Measurements from ENCODE around the gene TNS3.

Gene TNS3

DNA sequence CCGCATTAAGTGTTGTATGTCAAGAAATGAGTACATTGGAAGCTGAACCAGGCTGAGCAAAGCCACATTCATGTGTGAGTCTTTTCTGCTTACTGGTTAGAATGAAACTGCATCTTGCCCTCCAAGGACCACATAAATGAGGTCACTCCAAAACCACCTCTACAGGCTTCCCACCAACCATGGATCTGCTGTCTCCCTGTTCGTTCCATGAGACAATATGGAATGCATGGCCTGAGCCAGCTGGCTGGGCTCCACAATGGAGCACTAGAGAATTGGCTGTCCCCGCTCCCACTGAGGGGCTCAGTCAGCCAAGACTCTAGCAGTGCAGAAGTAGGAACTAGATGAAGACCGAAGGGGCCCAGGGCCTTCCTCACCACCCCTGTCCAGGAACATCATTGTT, 120.8 kb downstream of the TNS3 start:
- Histone ChIP-seq H3F3A (ENCODE audit: control insufficient read depth, insufficient read depth) (no peaks in the 10 kb centered on the region), H3K4me3 (ENCODE audit: low read length) (no peak overlapping the region), H3K9me2 (replicated peaks; ENCODE audit: control insufficient read depth, low read length) (no peaks in the 10 kb centered on the region), H3K4me2 (ENCODE audit: low read length) (no peak overlapping the region), H3K36me3 (ENCODE audit: control insufficient read depth, low read length) (no peaks in the 10 kb centered on the region), H3K4me1 (ENCODE audit: control insufficient read depth, low read length) (no peaks in the 10 kb centered on the region), H3K79me2 (ENCODE audit: control insufficient read depth, low read length) (no peaks in the 10 kb centered on the region), H3K9me3 (ENCODE audit: control insufficient read depth, insufficient read depth, low read length) (no peaks in the 10 kb centered on the region), H3K27me3 (ENCODE audit: control insufficient read depth, low read length) (no peaks in the 10 kb centered on the region; the same call in 1 of the 2 replicates), H4K20me1 (ENCODE audit: control insufficient read depth, insufficient read depth, low read depth, low read length) (no peaks in the 10 kb centered on the region), H3K27ac (ENCODE audit: low read depth, low read length) (no peak overlapping the region)
- no peak for TF ChIP-seq EZH2phosphoT487 (IDR thresholded peaks at IDR 0.05; ENCODE audit: borderline replicate concordance, low read length)
- TF ChIP-seq, protein P1, sequence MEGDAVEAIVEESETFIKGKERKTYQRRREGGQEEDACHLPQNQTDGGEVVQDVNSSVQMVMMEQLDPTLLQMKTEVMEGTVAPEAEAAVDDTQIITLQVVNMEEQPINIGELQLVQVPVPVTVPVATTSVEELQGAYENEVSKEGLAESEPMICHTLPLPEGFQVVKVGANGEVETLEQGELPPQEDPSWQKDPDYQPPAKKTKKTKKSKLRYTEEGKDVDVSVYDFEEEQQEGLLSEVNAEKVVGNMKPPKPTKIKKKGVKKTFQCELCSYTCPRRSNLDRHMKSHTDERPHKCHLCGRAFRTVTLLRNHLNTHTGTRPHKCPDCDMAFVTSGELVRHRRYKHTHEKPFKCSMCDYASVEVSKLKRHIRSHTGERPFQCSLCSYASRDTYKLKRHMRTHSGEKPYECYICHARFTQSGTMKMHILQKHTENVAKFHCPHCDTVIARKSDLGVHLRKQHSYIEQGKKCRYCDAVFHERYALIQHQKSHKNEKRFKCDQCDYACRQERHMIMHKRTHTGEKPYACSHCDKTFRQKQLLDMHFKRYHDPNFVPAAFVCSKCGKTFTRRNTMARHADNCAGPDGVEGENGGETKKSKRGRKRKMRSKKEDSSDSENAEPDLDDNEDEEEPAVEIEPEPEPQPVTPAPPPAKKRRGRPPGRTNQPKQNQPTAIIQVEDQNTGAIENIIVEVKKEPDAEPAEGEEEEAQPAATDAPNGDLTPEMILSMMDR (IDR thresholded peaks at IDR 0.05; ENCODE audit: low read depth, low read length, poor library complexity, severe bottlenecking), result no peak

DNA sequence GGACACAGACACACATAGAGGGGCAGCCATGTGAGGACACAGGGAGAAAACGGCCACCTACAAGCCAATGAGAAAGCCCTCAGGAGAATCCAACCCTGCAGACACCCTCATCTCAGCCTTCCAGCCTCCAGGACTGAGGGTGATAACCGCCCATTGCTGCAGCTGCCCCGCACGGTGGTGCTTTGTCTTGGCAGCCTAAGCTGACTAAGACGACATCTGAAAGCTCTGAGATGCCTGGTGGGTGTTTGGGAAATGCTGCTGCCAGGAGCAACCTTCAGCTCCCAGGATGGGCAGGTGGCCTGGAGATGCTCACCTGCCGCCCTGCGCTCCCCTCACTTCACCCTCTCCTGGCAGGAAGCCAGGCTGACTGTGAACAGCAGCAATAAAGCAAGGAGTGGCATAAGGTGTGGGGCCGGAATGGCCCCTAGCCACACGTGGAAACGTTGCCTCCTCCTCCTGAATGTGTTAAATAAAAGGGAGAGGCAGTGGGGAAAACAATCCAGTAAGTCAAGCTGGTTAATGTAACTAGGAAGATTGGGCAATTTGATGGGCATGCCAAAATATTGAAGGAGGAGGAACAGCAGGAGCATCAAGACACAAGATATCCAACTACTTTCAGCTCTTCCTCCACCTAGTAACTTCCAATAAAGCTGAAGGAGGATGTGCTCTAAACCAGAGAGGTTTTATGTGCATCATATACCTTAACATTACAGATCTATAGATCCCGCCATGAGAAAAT, 121.5 kb downstream of the TNS3 start:
- Histone ChIP-seq H4K20me1 (ENCODE audit: control insufficient read depth, insufficient read depth, low read depth, low read length) (no peaks in the 10 kb centered on the region), H3K79me2 (ENCODE audit: control insufficient read depth, low read length) (no peaks in the 10 kb centered on the region)
- no peak for TF ChIP-seq EZH2phosphoT487 (IDR thresholded peaks at IDR 0.05; ENCODE audit: borderline replicate concordance, low read length)

DNA sequence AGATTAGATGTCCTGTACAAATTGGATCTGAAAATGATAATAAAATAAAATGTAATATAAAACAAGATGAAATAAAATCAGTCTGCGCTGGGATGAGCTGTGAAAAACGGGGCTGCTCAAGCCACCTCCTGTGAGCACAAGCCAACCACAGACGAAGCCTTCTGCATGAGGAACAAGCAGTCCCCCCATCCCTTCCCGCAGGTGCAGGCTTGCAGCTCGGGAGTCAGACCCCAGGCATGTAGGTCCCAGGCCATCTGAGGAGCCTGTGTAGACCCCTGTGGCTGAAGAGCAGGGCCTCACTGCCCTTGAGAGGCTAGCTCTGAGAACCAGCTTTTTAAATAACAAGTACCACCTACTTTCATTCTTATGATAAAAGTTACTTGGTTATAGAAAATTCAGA, 123.4 kb downstream of the TNS3 start:
- Histone ChIP-seq H3K36me3 (ENCODE audit: control insufficient read depth, low read length) (no peaks in the 10 kb centered on the region), H3K4me3 (ENCODE audit: low read length) (no peak overlapping the region), H3K79me2 (ENCODE audit: control insufficient read depth, low read length) (no peaks in the 10 kb centered on the region), H3K4me2 (ENCODE audit: low read length) (no peak overlapping the region), H3K9me2 (replicated peaks; ENCODE audit: control insufficient read depth, low read length) (no peaks in the 10 kb centered on the region), H3K4me1 (ENCODE audit: control insufficient read depth, low read length) (no peaks in the 10 kb centered on the region), H4K20me1 (ENCODE audit: control insufficient read depth, insufficient read depth, low read depth, low read length) (no peaks in the 10 kb centered on the region), H3K27me3 (ENCODE audit: control insufficient read depth, low read length) (no peaks in the 10 kb centered on the region; the same call in 1 of the 2 replicates), H3K9me3 (ENCODE audit: control insufficient read depth, insufficient read depth, low read length) (no peaks in the 10 kb centered on the region), H3K27ac (ENCODE audit: low read depth, low read length) (no peak overlapping the region), H3F3A (ENCODE audit: control insufficient read depth, insufficient read depth) (no peaks in the 10 kb centered on the region)
- TF ChIP-seq EZH2phosphoT487 (IDR thresholded peaks at IDR 0.05; ENCODE audit: borderline replicate concordance, low read length), result no peak
- TF ChIP-seq, protein P1 (IDR thresholded peaks at IDR 0.05; ENCODE audit: low read depth, low read length, poor library complexity, severe bottlenecking), result no peak

More for the DNA sequence above, 121.5 kb downstream of the TNS3 start:
- H3K4me1 ChIP-seq (ENCODE audit: control insufficient read depth, low read length), result no peaks in the 10 kb centered on the region
- no peaks in the 10 kb centered on the region for H3F3A ChIP-seq (ENCODE audit: control insufficient read depth, insufficient read depth)
- no peaks in the 10 kb centered on the region for H3K9me2 ChIP-seq (replicated peaks; ENCODE audit: control insufficient read depth, low read length)
- H3K36me3 ChIP-seq (ENCODE audit: control insufficient read depth, low read length), result no peaks in the 10 kb centered on the region
- no peak overlapping the region for H3K4me3 ChIP-seq (ENCODE audit: low read length)
- H3K9me3 ChIP-seq (ENCODE audit: control insufficient read depth, insufficient read depth, low read length), result no peaks in the 10 kb centered on the region
- H3K27me3 ChIP-seq (ENCODE audit: control insufficient read depth, low read length), result no peaks in the 10 kb centered on the region; the same call in 1 of the 2 replicates
- H3K4me2 ChIP-seq (ENCODE audit: low read length), result no peak overlapping the region
- no peak overlapping the region for H3K27ac ChIP-seq (ENCODE audit: low read depth, low read length)

DNA sequence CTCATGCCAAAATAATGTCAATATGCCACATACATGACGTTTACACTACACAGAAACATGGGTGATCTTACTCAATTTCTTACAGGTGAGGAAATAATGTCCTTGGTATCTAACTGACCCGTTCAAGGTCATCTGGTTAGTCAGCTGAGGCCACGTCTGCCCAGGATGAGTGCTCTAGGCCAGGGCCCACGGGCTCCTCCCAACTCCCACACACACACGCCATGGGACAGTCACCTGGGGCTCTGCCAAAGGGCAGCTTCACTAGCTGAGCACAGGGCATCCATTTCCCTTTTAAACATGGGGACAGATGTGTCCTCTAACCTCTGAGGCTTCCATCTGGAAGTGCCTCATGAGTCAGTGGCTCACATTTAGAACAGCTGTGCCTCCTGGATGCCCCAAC, 123.9 kb downstream of the TNS3 start:
- no peak overlapping the region for H3K4me3 ChIP-seq (ENCODE audit: low read length)
- no peaks in the 10 kb centered on the region for H3K9me3 ChIP-seq (ENCODE audit: control insufficient read depth, insufficient read depth, low read length)
- H3K79me2 ChIP-seq (ENCODE audit: control insufficient read depth, low read length), result no peaks in the 10 kb centered on the region
- no peaks in the 10 kb centered on the region for H3K4me1 ChIP-seq (ENCODE audit: control insufficient read depth, low read length)
- no peaks in the 10 kb centered on the region; the same call in 1 of the 2 replicates for H3K27me3 ChIP-seq (ENCODE audit: control insufficient read depth, low read length)
- no peaks in the 10 kb centered on the region for H3K36me3 ChIP-seq (ENCODE audit: control insufficient read depth, low read length)
- H3K27ac ChIP-seq (ENCODE audit: low read depth, low read length), result no peak overlapping the region
- no peaks in the 10 kb centered on the region for H3K9me2 ChIP-seq (replicated peaks; ENCODE audit: control insufficient read depth, low read length)
- no peaks in the 10 kb centered on the region for H4K20me1 ChIP-seq (ENCODE audit: control insufficient read depth, insufficient read depth, low read depth, low read length)
- no peak overlapping the region for H3K4me2 ChIP-seq (ENCODE audit: low read length)
- no peak for TF ChIP-seq EZH2phosphoT487 (IDR thresholded peaks at IDR 0.05; ENCODE audit: borderline replicate concordance, low read length)
- TF ChIP-seq, protein P1 (IDR thresholded peaks at IDR 0.05; ENCODE audit: low read depth, low read length, poor library complexity, severe bottlenecking), result no peak
- no peaks in the 10 kb centered on the region for H3F3A ChIP-seq (ENCODE audit: control insufficient read depth, insufficient read depth)

Data from DOHH2 (cell line).